GM18519 (cell line): ENCODE data around the gene IGSF9.

ENCODE experiments used
- ATAC-seq: cut with Tn5 transposase; IDR thresholded peaks from one replicate; pipeline ENCODE4 v1.9.1; 2021; ENCODE audit warnings: mild to moderate bottlenecking, moderate library complexity; ENCODE audit not compliant: unreplicated experiment, low FRiP score

Gene IGSF9

DNA sequence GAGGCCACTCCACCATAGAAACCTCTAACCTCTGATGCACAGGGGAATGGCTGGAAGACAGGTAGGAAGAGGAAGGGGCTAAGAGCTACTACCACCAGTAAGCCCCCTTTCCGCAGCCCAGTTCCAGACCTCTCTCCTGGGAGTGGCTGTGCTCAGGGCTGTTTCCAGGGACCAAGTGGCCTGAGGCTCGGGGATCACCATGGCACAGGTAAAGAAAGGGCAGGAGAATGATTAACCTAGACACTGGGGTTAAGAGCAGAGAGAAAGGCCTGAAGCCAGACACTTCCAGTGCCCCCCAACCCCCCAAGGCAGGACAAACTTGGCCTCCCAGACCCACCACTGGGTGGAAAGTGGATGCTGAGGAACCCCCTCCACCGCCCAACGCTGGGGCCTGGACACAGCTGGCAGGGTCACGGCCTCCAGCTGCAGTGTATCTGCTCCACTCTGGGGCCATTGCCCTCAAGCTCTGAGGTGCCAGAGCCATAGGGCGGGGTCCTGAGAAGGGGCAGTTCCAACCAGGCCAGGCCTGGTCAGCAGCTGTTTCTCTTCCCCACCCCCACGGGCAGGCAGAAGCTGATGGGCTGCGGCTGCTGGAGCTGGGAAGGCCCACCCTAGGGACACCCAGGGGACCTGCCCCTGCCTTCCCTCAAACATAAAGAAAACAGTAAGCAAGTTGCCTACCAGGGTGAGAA is 22.8 kb downstream of the IGSF9 start:
- no peak for ATAC-seq

DNA sequence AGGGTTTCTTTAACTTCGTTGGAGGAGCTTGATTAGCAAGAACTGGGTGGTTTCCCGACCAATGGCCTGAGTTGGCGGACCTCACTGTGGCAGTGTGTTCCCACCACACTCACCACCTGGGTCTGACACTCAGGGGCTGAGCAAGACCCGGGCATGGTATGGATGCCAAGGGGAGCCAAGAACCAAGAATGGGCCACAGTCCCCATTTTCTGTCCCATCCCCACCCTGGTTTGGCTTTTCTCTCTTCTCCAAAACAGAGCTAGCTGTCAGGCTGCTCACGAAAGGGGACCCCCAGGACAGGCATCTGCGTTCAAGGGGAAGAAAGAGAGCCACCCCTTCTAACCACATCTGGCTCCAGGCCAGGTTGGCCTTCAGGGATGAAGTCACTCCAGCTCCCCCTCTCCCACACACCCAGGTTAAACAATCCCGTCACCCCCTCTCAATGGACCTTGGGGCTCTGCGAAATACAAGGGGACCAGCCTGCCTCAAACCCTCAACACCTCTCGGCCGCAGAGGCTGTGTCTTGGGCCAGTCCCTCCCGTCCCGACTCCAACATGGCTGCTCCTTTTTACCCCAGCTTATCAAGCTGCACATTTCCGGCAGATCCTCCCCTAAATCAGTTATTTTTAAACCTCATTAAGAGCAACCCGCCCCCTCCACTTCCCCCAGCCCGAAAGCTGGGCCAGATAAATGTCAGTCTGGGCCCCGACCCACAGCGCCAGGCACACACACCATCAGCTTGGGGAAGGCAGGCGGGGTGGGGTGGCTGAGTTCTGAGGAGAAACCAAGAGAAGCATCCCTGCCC is 23.5 kb downstream of the IGSF9 start:
- no peak for ATAC-seq

DNA sequence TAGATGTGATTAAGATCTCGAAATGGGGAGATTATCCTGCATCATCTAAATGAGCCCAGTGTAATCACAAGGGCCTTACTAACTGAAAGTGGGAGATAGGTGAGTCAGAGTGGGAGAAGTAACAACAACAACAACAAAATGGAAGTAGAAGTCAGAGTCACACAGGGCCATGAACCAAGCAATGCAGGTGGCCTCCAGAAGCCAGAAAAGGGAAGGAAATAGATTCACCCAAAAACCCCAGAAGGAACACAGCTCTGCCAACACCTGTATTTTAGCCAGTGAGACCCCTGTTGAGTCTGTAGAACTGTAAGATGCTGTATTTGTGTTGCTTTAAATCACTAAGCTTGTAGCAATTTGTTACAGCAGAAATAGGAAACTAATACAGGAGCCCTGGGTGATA is 24.2 kb downstream of the IGSF9 start:
- ATAC-seq: no peak

DNA sequence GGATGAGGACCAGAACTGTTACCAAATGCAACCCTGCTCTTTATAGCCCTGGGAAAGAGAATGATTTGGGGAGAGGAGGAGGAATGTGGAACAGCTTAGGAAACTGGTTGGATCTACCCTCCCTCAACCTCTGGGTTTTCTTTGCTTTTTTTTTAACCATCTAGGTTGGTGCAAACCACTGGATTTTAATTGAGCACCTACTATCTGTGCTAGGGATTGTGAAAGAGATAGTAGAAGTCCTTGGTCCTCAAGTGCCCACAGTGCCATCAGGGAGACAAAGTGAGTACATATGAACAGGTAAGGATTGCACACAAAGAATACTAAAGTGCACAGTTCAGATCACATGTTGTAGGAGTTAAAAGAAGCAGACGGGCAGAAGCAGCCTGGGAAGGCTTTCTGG is 24.8 kb downstream of the IGSF9 start:
- no peak for ATAC-seq

DNA sequence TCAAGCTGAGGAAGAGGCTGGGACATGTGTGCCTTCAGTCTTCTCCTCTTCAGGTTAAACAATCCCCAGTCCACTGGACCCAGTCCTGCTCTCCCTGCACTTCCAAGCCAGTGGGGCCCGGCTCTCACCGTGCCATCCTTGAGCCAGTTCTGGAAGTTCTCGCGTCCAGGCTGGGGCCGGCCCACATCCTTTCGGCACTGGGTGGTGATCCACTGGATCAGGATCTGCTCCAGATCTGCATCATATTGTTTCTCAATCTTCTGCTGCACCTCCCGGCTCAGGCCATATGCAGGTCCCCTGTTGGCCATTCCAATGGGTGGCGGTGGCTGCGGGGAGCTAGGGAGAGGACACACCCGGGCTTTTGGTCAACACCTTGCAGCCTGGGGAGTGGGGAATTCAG is 25.2 kb downstream of the IGSF9 start:
- no peak for ATAC-seq

DNA sequence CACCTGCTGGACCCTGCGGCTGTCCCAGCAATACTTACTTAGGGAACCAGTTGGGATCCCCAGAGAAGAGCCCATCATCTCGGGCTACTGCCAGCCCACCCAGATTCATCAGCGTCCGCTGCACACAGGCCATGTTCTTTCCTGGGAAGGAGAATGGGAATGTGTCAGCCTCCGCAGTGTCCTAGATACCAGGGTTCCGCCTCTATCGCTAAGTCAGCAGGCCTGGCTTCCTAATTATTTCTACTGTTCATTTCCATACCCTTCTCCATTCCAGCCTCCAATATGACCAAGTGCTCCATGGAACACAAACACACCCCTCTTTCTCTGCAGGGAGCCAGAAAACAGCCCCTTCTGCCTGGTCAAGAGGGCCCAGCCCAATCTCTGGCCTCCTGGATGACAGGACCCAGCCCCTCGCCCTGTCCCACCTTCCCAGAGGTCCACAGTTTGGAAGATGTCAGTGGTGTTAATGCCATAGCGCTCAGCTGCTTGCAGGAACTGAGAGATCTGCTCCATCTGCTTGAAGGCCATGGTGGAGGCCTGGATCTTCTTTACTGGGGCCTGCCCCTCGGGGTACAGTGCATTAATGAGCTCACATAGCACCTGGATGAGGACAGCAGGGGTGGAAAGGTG is 26.1 kb downstream of the IGSF9 start:
- no peak for ATAC-seq

DNA sequence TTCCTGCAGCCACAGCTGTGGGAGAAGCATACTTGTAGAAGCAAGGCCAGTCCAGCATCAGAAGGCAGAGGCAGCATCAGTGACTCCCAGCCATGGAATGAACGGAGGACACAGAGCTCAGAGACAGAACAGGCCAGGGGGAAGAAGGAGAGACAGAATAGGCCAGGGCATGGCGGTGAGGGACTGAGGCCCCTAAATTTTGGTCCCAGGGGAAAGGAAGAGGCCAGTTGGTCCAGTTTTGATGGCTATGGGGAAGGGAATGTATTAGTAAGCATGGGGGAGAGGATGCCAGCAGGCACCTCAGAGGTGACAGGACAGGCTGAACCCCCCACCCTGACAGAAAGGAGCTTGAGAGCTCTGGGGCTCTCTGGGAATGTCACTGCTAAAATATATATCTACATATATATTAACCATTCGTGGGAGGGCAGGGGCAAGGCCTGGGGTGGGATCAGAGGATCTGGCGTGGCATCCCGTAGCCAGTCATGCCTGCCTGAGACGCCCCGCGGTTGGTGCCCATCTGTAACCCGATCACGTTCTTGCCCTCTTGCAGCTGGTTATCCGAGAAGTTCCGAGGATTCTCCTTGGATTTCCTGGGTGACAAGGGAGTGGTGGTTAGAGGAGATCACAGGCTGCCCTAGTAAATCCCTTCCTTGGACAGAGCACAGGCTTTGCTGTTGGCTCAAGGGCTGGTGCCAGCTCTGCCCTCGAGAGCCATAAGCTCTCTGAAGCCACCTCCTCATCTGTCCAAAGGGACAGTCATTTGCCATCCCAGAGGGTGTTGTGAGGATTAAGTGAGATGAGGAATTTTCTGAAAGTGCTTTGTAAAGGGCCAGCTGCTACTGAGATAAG is 26.8 kb downstream of the IGSF9 start:
- ATAC-seq: no peak

DNA sequence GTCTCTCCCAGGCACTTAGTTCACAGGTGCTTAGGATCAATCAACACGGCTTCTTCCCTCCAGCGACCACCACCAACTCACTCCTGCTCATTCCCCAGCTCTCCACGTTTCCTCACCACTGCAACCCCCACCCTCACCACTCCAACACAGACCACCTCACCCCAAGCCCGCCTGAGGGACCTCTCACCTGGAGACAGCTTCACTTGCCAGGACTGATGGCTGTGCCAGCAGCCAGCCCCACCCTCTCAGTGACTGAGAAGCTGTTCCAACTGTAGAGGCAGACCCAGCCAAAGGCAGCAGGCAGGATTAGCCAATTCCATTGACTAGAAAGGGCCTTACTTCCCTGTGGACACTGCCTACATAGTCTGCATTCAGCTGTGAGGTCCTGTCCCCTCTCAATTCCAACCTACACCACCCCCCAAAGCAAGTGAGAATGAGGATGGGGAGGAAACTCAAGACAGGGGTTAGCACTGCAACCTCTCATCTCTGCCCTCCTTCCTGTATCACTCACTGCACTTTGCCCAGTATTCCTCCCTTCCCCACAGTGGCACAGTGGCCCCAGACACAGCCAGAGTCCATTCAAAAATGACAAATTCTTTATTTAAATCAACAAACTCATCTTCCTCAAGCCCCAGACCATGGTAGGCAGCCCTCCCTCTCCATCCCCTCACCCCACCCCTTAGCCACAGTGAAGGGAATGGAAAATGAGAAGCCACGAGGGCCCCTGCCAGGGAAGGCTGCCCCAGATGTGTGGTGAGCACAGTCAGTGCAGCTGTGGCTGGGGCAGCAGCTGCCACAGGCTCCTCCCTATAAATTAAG is 27.7 kb downstream of the IGSF9 start:
- ATAC-seq: no peak

DNA sequence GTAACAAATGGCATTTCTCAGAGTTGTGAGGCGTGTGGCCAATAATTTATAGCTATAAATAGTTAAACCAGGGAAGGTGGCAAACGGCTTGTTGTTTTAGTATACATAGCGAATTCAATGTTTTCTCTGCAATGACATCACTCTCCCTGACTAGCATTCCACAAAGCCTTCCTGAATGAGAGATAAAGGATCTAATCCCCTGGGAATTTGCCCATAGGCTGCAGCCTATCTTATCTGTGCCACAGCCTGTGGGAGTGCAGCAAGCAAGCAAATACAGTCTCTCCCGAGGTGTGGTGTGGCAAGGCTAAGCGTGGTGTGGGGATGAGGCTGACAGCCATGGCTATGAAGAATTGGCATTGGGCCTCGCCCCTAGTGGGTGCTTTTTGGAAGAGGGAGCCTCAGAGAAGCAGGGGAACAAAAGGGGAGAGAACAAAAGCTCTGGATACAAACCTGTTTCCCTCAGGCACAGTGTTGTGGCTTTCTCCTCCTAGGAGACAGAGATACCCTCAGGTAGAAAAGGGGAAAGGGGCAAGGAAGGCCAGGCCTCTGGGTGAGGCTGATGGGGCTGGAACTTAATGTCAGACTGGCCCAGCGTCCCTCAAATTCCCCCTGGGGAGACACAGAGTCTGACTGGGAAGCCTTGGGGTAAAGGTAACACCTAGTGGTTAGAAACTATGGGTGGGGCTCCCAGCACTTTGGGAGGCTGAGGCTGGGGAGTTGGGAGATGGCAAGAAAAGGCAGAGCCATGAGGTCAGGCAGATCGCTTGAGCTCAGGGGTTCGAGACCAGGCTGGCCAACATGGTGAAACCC is 29.0 kb downstream of the IGSF9 start:
- no peak for ATAC-seq

DNA sequence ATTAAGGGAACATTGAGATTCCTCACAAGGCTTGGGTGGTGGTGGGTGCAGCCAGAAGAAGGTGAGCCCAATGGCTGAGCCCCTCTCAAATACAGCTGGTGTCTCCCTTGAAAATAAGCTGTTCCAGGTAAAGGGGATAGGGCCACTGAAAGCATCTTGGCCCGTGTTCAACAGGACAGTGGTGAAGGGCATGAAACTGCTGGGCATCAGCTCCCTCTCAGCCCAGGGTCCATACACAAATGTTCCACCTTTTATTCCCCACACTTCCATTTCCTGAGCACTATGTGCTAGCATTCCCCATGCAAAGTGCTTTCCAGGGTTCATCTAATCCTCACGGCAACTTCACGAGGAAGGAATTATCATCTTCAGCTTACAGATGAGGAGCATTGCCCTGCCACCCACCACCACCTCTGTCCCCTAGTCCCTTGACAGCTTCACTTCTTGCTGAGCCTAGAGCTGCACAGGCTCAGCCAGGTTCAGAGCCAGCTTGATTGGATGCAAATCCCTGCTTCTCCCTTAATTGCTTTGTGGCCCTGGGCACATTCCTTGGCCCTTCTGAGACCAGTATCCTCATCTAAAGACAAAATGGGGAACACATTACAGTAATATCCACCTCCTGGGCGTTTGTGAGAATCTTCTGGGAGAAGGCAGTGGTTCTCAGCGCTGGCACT is 29.7 kb downstream of the IGSF9 start:
- no peak for ATAC-seq

DNA sequence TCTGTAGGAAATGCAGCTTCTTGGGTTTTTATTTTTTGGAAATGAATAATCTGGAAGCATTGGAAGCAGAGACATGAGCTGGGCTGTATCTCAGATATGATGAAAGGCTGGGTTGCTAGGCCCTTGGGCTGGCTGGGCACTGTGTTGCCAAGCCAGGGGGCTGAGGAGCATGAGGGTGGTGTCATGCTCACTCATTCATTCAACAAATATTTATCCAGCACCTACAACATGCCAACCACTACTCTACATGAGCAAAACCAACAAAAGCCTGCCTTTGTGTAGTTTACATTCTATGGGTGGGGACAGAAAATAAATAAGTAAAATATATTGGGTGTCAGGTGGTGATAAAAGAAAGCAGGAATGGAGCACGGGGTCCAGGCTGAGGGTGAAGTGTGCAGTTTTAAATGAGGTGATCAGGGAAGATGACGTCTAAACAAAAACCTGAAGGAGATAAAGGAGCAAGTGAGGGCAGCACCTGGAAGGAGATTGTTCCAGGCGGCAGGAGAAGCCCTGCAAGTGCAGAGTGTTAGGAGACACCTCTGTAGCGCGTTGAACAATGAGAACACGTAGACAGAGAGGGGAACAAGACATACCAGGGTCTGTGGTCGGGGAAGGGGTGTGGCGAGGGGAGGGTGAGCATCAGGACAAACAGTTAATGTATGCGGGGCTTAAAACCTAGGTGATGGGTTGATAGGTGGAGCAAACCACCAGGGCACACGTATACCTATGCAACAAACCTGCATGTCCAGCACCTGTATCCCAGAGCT is 31.0 kb downstream of the IGSF9 start:
- no peak for ATAC-seq

DNA sequence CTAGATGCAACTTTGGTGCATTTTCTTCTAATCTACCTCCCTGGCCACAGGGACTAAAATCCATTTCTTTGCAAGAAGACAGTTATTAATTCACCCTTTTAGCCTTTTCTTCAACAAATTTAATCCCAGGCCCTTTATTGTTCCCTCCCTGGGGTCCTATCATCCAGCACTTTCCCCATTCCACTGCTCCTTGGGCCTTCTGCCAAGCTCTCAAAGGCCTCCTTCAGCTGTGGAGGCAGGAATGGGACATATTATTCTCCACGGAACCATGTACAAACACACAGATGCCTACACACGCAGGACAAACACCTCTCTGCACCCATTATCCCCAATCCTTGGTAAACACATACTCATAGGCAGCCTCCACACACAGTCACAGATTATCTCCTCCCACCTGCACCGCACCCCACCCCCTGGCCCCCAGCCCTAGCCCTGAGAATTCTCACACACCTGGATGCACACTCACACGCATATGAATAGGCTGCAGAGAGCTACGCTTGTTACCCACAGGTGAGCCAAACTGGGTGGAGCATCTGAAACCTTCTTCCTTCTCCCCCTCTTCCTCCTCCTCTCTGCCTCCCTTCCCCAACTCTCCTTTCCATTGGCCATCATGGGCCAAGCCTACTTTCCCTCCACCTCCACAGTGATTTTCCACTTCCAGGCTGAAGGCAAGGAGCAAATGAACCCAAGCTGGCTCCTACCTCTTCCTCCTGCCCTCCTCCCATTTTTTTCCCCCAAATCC is 31.8 kb downstream of the IGSF9 start:
- no peak for ATAC-seq

DNA sequence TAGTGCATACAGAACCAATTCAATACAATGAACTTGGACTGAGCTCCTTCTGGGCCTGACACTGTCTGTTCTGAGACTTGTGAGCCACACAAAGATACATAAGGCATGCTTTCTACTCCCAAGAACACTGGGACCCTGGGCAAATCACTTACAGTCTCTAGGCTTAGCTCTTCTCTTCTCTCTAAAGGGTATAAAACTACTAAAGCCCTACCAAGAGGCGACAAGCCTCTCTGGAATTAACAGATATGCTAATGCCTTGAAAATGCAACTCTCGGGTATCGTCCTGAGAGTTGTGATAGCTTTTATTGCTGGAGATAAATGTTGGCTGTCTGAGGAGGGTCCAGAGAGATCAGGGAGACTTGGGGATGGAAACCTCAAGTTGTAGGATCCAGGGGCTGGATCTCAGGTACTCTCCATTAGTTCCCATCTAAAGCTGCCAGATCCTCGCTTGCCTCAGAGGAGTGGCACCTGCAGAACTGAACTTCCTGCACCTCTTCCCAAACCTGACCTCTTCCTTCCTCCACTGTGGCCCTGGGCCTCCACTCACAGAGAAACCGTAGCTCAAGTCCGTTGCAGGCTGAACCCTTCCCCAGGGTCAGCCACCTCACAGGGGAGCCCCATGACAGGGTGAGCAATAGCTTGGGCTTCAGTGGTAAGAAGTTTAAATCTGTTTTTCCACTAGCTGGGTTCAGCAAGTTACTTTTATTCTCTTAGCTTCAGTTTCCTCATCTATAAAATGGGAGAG is 33.9 kb downstream of the IGSF9 start:
- no peak for ATAC-seq

DNA sequence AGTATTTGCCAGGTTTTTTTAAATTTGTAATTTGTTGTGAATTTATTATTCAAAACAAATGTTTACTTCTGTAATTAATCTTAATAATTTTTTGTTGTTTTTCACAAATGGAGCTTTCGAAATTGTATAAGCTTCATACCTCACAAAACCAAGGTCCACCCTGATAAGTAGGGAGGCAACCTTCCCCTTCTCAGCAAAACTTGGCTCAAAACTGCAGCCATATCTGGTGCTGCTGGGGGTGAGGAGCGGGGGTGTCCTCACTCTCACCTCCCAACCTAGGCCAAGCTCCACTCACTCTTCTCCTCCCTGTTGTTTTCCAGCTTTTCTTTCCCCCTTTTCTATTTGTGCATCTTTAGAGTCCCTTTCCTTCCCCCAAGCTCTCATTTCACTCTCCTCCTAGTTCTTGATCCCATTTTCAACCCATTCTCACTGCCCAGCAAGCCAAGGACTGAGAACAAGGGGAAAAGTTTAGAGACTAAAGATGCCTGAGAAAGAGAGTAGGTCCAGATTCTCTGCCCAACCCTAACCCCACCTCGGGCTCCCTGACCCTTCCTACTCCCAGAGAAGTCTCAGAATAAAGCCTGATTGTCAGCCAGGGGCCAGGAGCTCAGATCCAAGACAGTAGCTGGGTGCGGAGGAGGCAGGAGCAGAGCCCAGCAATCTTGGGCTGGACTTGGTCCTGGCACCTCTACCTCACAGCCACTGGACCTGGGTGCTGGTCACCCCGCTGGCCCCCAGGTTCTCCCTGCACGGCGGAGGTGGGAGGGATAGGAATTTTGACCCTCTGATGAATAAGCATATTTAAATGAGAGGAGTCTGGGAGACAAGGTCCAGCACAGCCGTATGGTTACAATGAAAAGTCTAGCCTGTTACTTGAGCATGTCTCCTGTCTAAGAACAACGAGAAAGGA is 37.1 kb downstream of the IGSF9 start:
- no peak for ATAC-seq

DNA sequence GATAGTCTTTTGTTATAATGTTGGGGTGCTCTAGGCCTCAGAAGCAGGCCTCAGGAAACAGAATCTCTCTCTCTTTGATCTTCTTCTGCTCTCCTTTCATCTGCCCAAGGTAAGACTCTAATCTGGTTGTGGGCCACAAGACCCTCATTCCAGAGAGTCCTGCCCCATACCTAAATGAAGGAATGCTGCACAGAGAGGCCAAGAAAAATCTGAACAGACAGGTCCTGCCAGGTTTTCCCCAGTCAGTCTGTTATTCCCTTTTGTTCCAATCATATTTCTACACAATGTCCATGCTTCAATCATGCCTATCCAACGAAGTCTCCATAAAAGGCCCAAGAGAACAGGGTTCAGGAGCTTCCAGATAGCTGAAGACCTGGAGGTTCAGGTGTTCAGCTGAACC is 38.5 kb downstream of the IGSF9 start:
- ATAC-seq: no peak
